NCI-H226 (cell line): Measurements from ENCODE around the gene DDX27.
"Not testable (repeated sequence)": the region's sequence is repeated elsewhere in the genome, so short reads cannot be mapped to it uniquely, and the experiment has no call there.

Source experiments
- DNase-seq: peaks from one replicate; pipeline ENCODE4 v3.0.0-alpha.2; 2015

DDX27 gene

GRCh38 chr20:49219091-49219923 lies at the start of gene DDX27:
Gene DDX27 (plus strand): TSS chr20:49219416. CDS start chr20:49219449, 33 bp downstream.
- DNase-seq, result peak; percentile 91

- DNase-seq, result no peak
These were observed 49.7 kb upstream of the DDX27 start for GRCh38 chr20:49169547-49169946.

- no peak for DNase-seq
These were observed 48.5 kb upstream of the DDX27 start for GRCh38 chr20:49170714-49171113.

- DNase-seq, result no peak
These were observed 47.3 kb upstream of the DDX27 start for GRCh38 chr20:49171909-49172308.

GRCh38 chr20:49172413-49172812 lies 46.8 kb upstream of the DDX27 start:
- no peak for DNase-seq

GRCh38 chr20:49174183-49174582 lies 45.0 kb upstream of the DDX27 start:
- no peak for DNase-seq

GRCh38 chr20:49179368-49180277 lies 39.6 kb upstream of the DDX27 start:
- DNase-seq, result no peak

GRCh38 chr20:49181265-49181877 lies 37.8 kb upstream of the DDX27 start:
- DNase-seq, result no peak

- no peak for DNase-seq
These were observed 35.8 kb upstream of the DDX27 start for GRCh38 chr20:49183444-49183843.

GRCh38 chr20:49184084-49184501 lies 35.1 kb upstream of the DDX27 start:
- DNase-seq, result not testable (repeated sequence)

- DNase-seq, result no peak
These were observed 34.5 kb upstream of the DDX27 start for GRCh38 chr20:49184691-49185070.

- DNase-seq, result no peak
These were observed 34.0 kb upstream of the DDX27 start for GRCh38 chr20:49185071-49185761.

- peak; percentile 15 for DNase-seq
These were observed 32.5 kb upstream of the DDX27 start for GRCh38 chr20:49186535-49187329.

- DNase-seq, result no peak
These were observed 31.8 kb upstream of the DDX27 start for GRCh38 chr20:49187330-49187850.

GRCh38 chr20:49187851-49188641 lies 31.2 kb upstream of the DDX27 start, which contains the start of gene STAU1:
Gene STAU1 (minus strand): TSS chr20:49188334. CDS start chr20:49166201, 22,133 bp downstream.
- DNase-seq, result peak; percentile 96

- DNase-seq, result not testable (repeated sequence)
These were observed 26.2 kb upstream of the DDX27 start for GRCh38 chr20:49192944-49193518.

GRCh38 chr20:49199729-49200293 lies 19.4 kb upstream of the DDX27 start:
- no peak for DNase-seq

- DNase-seq, result no peak
These were observed 16.2 kb upstream of the DDX27 start for GRCh38 chr20:49203011-49203410.

- no peak for DNase-seq
These were observed 15.5 kb upstream of the DDX27 start for GRCh38 chr20:49203746-49204145.

- DNase-seq, result no peak
These were observed 12.1 kb upstream of the DDX27 start for GRCh38 chr20:49207076-49207475.
